Lung (tissue), 12 donors: ENCODE data around the gene DRC7. TPM values are rescaled to one million over a fixed set of nuclear protein-coding genes. Genes with fewer than 3 reads are reported as not detected.

ENCODE experiments used
- ATAC-seq: fragments of 200-7000 bp; cut with Tn5 transposase; one replicate; pipeline ENCODE4 v1.9.1; 2020; ENCODE audit warnings: moderate number of reproducible peaks; ENCODE audit not compliant: insufficient read depth, low FRiP score
- DNase-seq, 3 donors: peaks; one replicate each; pipeline ENCODE4 v3.0.0-alpha.2; 2013 to 2017
- H3K27ac ChIP-seq, 2 donors: one replicate each; pipeline ENCODE4 v1.5.1; 2013; ENCODE audit warnings: mild to moderate bottlenecking in 2 of 2, moderate library complexity in 2 of 2, control low read depth in 1 of 2, inconsistent platforms in 1 of 2, low read depth in 1 of 2, low read length in 1 of 2
- H3K27me3 ChIP-seq, 3 donors: one replicate each; pipeline ENCODE4 v1.5.1; 2013; ENCODE audit warnings: low read length in 2 of 3; ENCODE audit not compliant: control insufficient read depth in 3 of 3, insufficient read depth in 3 of 3
- H3K36me3 ChIP-seq, 4 donors: one replicate each; pipeline ENCODE4 v1.5.1; 2013; ENCODE audit warnings: low read length in 4 of 4, mild to moderate bottlenecking in 1 of 4, moderate library complexity in 1 of 4; ENCODE audit not compliant: control insufficient read depth in 4 of 4, insufficient read depth in 4 of 4
- H3K4me1 ChIP-seq, 5 donors: one replicate each; pipeline ENCODE4 v1.5.1; 2013; ENCODE audit warnings: low read length in 5 of 5, mild to moderate bottlenecking in 2 of 5, moderate library complexity in 1 of 5; ENCODE audit not compliant: control insufficient read depth in 5 of 5, insufficient read depth in 5 of 5
- H3K4me3 ChIP-seq: one replicate; pipeline ENCODE4 v1.5.1; 2013; ENCODE audit warnings: mild to moderate bottlenecking, control low read depth, moderate library complexity
- H3K9ac ChIP-seq, 2 donors: one replicate each; pipeline ENCODE4 v1.5.1; 2013; ENCODE audit warnings: low read length in 2 of 2, control low read depth in 1 of 2; ENCODE audit not compliant: insufficient read depth in 1 of 2
- H3K9me3 ChIP-seq, 4 donors: one replicate each; pipeline ENCODE4 v1.5.1; 2013; ENCODE audit warnings: low read length in 3 of 4, mild to moderate bottlenecking in 1 of 4, moderate library complexity in 1 of 4; ENCODE audit not compliant: control insufficient read depth in 4 of 4, insufficient read depth in 3 of 4
- CTCF ChIP-seq: IDR thresholded peaks from 2 replicates; pipeline ENCODE4 v1.5.1; 2012; ENCODE audit warnings: mild to moderate bottlenecking; ENCODE audit errors: control extremely low read depth, extremely low read depth
- WGBS, 2 donors: extraction: QIAGEN DNeasy Blood & Tissue Kit; methylation state at CpG; one replicate each; pipeline ENCODE4 v1.1.7; 2013; 5-methylcytosine and 5-hydroxymethylcytosine counted together
- polyA plus RNA-seq, 2 donors: library from polyadenylated mRNA; stranded (reverse); fragments of 200-250 nt; gene quantifications; one replicate each; pipeline ENCODE4 v1.2.1, GENCODE V29; 2013
- total RNA-seq, 2 donors: library from RNA; depleted of rRNA in 1 of 2; stranded (reverse); fragments of >200 nt in 1 of 2; gene quantifications; one replicate each; pipeline ENCODE4 v1.2.1, GENCODE V29; 2014 to 2021
- donor health status: control.
- donor health status: control.
- donor health status: Bipolar disorder and iron deficiency.
- donor health status: healthy.
- donor health status: DM: yes; HTN: yes; CAD: no.

The DRC7 gene
- total and polyA plus RNA-seq, 4 donors = 2.5 to 10.9 (median 6.4) TPM

GRCh38 chr16:57741660-57742191 is 47.1 kb downstream of the DRC7 start:
- WGBS, 2 donors = 95 to 96% methylated on average over 12 to 16 of the region's 16 CpGs
- DNase-seq (no peak), ATAC-seq (no peak)
- peaks cover 0 to 19% (median 4%) of the 10 kb centered on the region in 4 donors for H3K36me3 ChIP-seq
- H3K4me3 ChIP-seq = no peak overlapping the region
- H3K9me3 ChIP-seq = no peaks in the 10 kb centered on the region
- no peak for TF ChIP-seq CTCF
- no peak overlapping the region for H3K9ac ChIP-seq
- H3K27me3 ChIP-seq = no peaks in the 10 kb centered on the region
- H3K4me1 ChIP-seq = peaks cover 0 to 8% (median 7%) of the 10 kb centered on the region in 5 donors
- H3K27ac ChIP-seq = no peak overlapping the region

GRCh38 chr16:57742543-57742942 is 47.9 kb downstream of the DRC7 start:
- no peak for ATAC-seq
- Histone ChIP-seq H3K4me3 (no peak overlapping the region), H3K27me3 (no peaks in the 10 kb centered on the region), H3K9ac (no peak overlapping the region), H3K27ac (no peak overlapping the region), H3K9me3 (no peaks in the 10 kb centered on the region), H3K36me3 (peaks cover 0 to 22% (median 4%) of the 10 kb centered on the region in 4 donors), H3K4me1 (peaks cover 0 to under 1% (median 0%) of the 10 kb centered on the region in 5 donors)
- DNase-seq = no peak
- TF ChIP-seq CTCF = no peak
- WGBS, 2 donors = 74 to 90% methylated on average over 4 of the region's 4 CpGs

GRCh38 chr16:57743458-57743857 is 48.9 kb downstream of the DRC7 start:
- Histone ChIP-seq H3K27ac (no peak overlapping the region), H3K9me3 (no peaks in the 10 kb centered on the region), H3K4me1 (no peaks in the 10 kb centered on the region), H3K4me3 (no peak overlapping the region), H3K36me3 (peaks cover 0 to 22% (median 4%) of the 10 kb centered on the region in 4 donors), H3K9ac (no peak overlapping the region), H3K27me3 (no peaks in the 10 kb centered on the region)
- 90 to 93% methylated on average over 10 of the region's 10 CpGs for WGBS, 2 donors
- ATAC-seq (no peak), DNase-seq (no peak)
- no peak for TF ChIP-seq CTCF
